Gastrocnemius medialis (tissue), 4 donors: Measurements from ENCODE around the gene ACAN. TPM values are rescaled to one million over a fixed set of nuclear protein-coding genes. Genes with fewer than 3 reads are reported as not detected.

Experiments used
- ATAC-seq, 2 donors: fragments of 150-250 bp; one replicate each; pipeline ENCODE4 v1.9.1; 2016
- DNase-seq, 2 donors: peaks; one replicate each; pipeline ENCODE4 v3.0.0-alpha.2; 2019
- H3K27ac ChIP-seq, 4 donors: fragments of 200-600 bp; sonication (generic); 1 replicate in 1 of 4; 2 replicates in 3 of 4; pipeline ENCODE4 v1.5.1; 2016 to 2018; ENCODE audit warnings: mild to moderate bottlenecking in 2 of 4, moderate library complexity in 1 of 4
- H3K27me3 ChIP-seq, 3 donors: fragments of 200-600 bp; sonication (generic) in 2 of 3; 1 replicate in 1 of 3; 2 replicates in 2 of 3; pipeline versions ENCODE4 v1.5.1 to v1.6.0; 2016 to 2019; ENCODE audit warnings: mild to moderate bottlenecking in 1 of 3, moderate library complexity in 1 of 3
- H3K36me3 ChIP-seq, 2 donors: fragments of 200-600 bp; sonication (generic) in 1 of 2; one replicate each; pipeline ENCODE4 v1.5.1; 2017 to 2018
- H3K4me1 ChIP-seq, 2 donors: fragments of 200-600 bp; sonication (generic) in 1 of 2; one replicate each; pipeline ENCODE4 v1.5.1; 2016 to 2017; ENCODE audit warnings: mild to moderate bottlenecking in 2 of 2
- H3K4me3 ChIP-seq, 4 donors: fragments of 200-600 bp; sonication (generic) in 3 of 4; 1 replicate in 1 of 4; 2 replicates in 3 of 4; pipeline ENCODE4 v1.5.1; 2016 to 2019; ENCODE audit warnings: mild to moderate bottlenecking in 2 of 4
- H3K9me3 ChIP-seq, 3 donors: fragments of 200-600 bp; sonication (generic) in 2 of 3; 1 replicate in 1 of 3; 2 replicates in 2 of 3; pipeline ENCODE4 v1.5.1; 2016 to 2019
- CTCF ChIP-seq, 5 experiments: fragments of 450-650 bp in 3 of 5; fragments of 200-600 bp in 2 of 5; sonication (generic) in 2 of 5; IDR thresholded peaks in 4 of 5; conservative IDR thresholded peaks in 1 of 5; 1 replicate in 4 of 5; 2 replicates in 1 of 5; pipeline ENCODE4 v1.5.1; 2016 to 2019; ENCODE audit warnings: antibody characterized with exemption in 5 of 5, mild to moderate bottlenecking in 3 of 5, moderate library complexity in 3 of 5
- POLR2A ChIP-seq, 2 donors: fragments of 450-650 bp; IDR thresholded peaks; one replicate each; pipeline ENCODE4 v1.6.1; 2017; ENCODE audit warnings: antibody characterized with exemption in 2 of 2, mild to moderate bottlenecking in 2 of 2, moderate library complexity in 2 of 2
- in situ Hi-C, 4 donors: fragments of 200-750 bp; cut with MboI; loops; one replicate each; pipeline versions ENCODE4 v1.15.0 to v1.8.0; 2017; ENCODE audit warnings: low sequenced_read_pairs in 4 of 4
- intact Hi-C: fragments of 100-400 bp; cut with DNase I; formaldehyde crosslinking; loops from one replicate; pipeline ENCODE4 v1.15.1; 2023; ENCODE audit warnings: low total_unique reads
- total RNA-seq, 4 donors: library from RNA; depleted of rRNA; stranded (reverse); fragments of >200 nt; gene quantifications; one replicate each; pipeline versions ENCODE4 v1.1.0 to v1.2.3, GENCODE V29; 2016

Gene ACAN
- total RNA-seq, 4 donors from 2014 or later, result 0.04 to 1.7 TPM; not detected in 2

DNA sequence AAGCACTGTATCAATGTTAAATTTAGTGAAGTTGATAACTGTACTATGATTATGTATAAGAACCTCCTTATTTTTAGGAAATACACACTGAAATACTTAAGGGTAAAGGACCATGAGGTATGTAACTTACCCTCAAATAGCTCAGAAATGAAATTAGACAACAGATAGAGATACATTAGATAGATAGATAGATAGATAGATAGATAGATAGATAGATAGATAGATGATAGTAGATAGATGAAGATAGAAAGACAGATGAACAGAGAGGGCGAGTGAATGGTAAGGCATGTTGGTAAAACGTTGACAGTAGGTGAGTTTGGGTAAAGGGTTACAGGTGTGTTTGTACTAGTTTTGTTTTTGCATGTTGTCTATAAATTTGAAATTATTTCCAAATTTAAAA, 38.0 kb upstream of the ACAN start:
- Histone ChIP-seq H3K27ac (no peak overlapping the region), H3K4me3 (no peak overlapping the region), H3K36me3 (no peaks in the 10 kb centered on the region), H3K4me1 (no peaks in the 10 kb centered on the region), H3K27me3 (peaks cover 5 to 13% (median 11%) of the 10 kb centered on the region in 3 donors), H3K9me3 (peaks cover 0 to under 1% (median 0%) of the 10 kb centered on the region in 3 donors)
- intact Hi-C loops (no loop called here), in situ Hi-C loops (no loop called here)
- ATAC-seq (no peak), DNase-seq (no peak)
- no peak for TF ChIP-seq CTCF (IDR thresholded peaks at IDR 0.05 in 4 of 5, conservative IDR thresholded peaks at IDR 0.05 in 1 of 5)
- TF ChIP-seq POLR2A (IDR thresholded peaks at IDR 0.05), result no peak

GRCh38 chr15:88769161-88769971, 33.9 kb upstream of the ACAN start:
- DNase-seq, result no peak
- Histone ChIP-seq H3K4me1 (no peaks in the 10 kb centered on the region), H3K27me3 (peaks cover 5 to 14% (median 12%) of the 10 kb centered on the region in 3 donors), H3K36me3 (no peaks in the 10 kb centered on the region), H3K9me3 (peaks cover 0 to 6% (median 2%) of the 10 kb centered on the region in 3 donors), H3K27ac (no peak overlapping the region), H3K4me3 (peak overlapping the region in 1 of 4 donors; percentile 38)
- intact Hi-C loops (no loop called here), in situ Hi-C loops (no loop called here)
- TF ChIP-seq POLR2A (IDR thresholded peaks at IDR 0.05), result no peak
- TF ChIP-seq CTCF (IDR thresholded peaks at IDR 0.05 in 4 of 5, conservative IDR thresholded peaks at IDR 0.05 in 1 of 5), result no peak
- ATAC-seq, result no peak

DNA sequence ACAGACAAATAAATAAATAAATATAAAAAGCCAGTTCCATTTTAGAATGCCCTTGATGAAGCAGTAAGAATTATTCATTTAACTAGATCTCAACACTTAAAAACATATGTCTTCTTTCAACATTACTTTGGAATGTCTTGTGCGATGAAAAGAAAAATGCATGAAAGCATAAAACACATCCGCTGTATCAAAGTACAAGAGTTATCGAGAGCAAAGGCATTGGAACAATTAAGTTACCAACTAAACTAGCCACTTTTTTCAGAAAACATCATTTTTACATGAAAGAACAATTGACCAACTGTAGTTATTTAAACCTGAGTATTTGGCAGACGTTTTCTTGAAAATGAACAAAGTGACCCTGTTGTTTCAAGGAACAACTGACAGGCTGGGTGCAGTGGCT, 27.5 kb upstream of the ACAN start:
- in situ Hi-C loops (no loop called here), intact Hi-C loops (no loop called here)
- Histone ChIP-seq H3K4me3 (no peak overlapping the region), H3K36me3 (no peaks in the 10 kb centered on the region), H3K9me3 (no peaks in the 10 kb centered on the region), H3K27ac (no peak overlapping the region), H3K27me3 (no peaks in the 10 kb centered on the region), H3K4me1 (no peaks in the 10 kb centered on the region)
- TF ChIP-seq POLR2A (IDR thresholded peaks at IDR 0.05), result no peak
- TF ChIP-seq CTCF (IDR thresholded peaks at IDR 0.05 in 4 of 5, conservative IDR thresholded peaks at IDR 0.05 in 1 of 5), result no peak
- no peak for ATAC-seq
- no peak for DNase-seq

DNA sequence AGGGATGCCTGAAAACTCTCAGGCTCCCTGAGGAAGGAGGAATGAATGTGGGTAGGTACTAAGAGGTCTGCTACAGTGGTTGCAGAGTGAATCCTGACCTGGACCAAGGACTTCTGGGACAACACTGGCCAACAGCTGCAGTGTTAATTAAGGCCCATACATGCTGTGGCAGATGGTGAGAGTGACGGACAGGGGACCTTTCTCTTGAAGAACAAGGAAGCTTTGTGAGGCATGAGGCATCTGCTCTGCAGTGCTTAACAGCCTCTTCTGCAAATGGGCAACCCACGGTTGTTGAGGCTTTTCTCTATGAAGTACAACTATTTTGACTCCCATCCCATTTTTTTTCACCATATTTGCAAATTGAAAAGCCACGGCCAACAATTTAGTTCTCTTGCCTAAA, 26.6 kb upstream of the ACAN start:
- no peak for TF ChIP-seq CTCF (IDR thresholded peaks at IDR 0.05 in 4 of 5, conservative IDR thresholded peaks at IDR 0.05 in 1 of 5)
- TF ChIP-seq POLR2A (IDR thresholded peaks at IDR 0.05), result no peak
- ATAC-seq (no peak), DNase-seq (no peak)
- Histone ChIP-seq H3K36me3 (no peaks in the 10 kb centered on the region), H3K27ac (no peak overlapping the region), H3K4me1 (no peaks in the 10 kb centered on the region), H3K4me3 (no peak overlapping the region), H3K27me3 (no peaks in the 10 kb centered on the region), H3K9me3 (no peaks in the 10 kb centered on the region)
- intact Hi-C loops, result no loop called here
- in situ Hi-C loops, result no loop called here
